H9 (cell line): ENCODE results near the gene C3. TPM values are rescaled to one million over a fixed set of nuclear protein-coding genes. Genes with fewer than 3 reads are reported as not detected.

ENCODE experiments used
- DNase-seq: peaks from one replicate; pipeline ENCODE4 v3.0.0-alpha.2; 2017
- H2AFZ ChIP-seq: one replicate; pipeline ENCODE4 v1.6.1; 2013; ENCODE audit warnings: mild to moderate bottlenecking, low read length, control low read depth, moderate library complexity
- H2AK5ac ChIP-seq: 2 replicates; pipeline ENCODE4 v1.6.1; 2013; ENCODE audit warnings: low read length, control low read depth, mixed read lengths; ENCODE audit not compliant: insufficient read length
- H2BK120ac ChIP-seq: one replicate; pipeline ENCODE4 v1.6.1; 2013; ENCODE audit warnings: low read depth, mild to moderate bottlenecking, low read length, control low read depth, inconsistent platforms; ENCODE audit not compliant: poor library complexity, severe bottlenecking
- H2BK12ac ChIP-seq: 2 replicates; pipeline ENCODE4 v1.6.1; 2013; ENCODE audit warnings: low read length, control low read depth, mixed read lengths, low read depth; ENCODE audit not compliant: insufficient read length
- H2BK15ac ChIP-seq: 2 replicates; pipeline ENCODE4 v1.6.1; 2013; ENCODE audit warnings: low read depth, low read length, control low read depth
- H2BK20ac ChIP-seq: one replicate; pipeline ENCODE4 v1.6.1; 2013; ENCODE audit warnings: low read depth, mild to moderate bottlenecking, low read length, control low read depth, inconsistent platforms; ENCODE audit not compliant: poor library complexity, severe bottlenecking
- H2BK5ac ChIP-seq: 2 replicates; pipeline ENCODE4 v1.6.1; 2013; ENCODE audit warnings: low read length, control low read depth, mixed read lengths; ENCODE audit not compliant: insufficient read length
- H3K14ac ChIP-seq: 2 replicates; pipeline ENCODE4 v1.6.1; 2013; ENCODE audit warnings: low read length, control low read depth; ENCODE audit not compliant: insufficient read depth
- H3K18ac ChIP-seq: 2 replicates; pipeline ENCODE4 v1.6.1; 2013; ENCODE audit warnings: low read depth, mild to moderate bottlenecking, mixed read lengths, low read length, control low read depth; ENCODE audit not compliant: insufficient read length
- H3K23ac ChIP-seq: 2 replicates; pipeline ENCODE4 v1.6.1; 2013; ENCODE audit warnings: low read length, control low read depth, mixed read lengths, low read depth; ENCODE audit not compliant: insufficient read length
- H3K23me2 ChIP-seq: 2 replicates; pipeline ENCODE4 v1.6.1; 2013; ENCODE audit warnings: low read depth, mild to moderate bottlenecking, mixed read lengths, low read length, control low read depth; ENCODE audit not compliant: insufficient read length, poor library complexity, severe bottlenecking
- H3K27ac ChIP-seq: 2 replicates; pipeline ENCODE4 v1.5.1; 2013; ENCODE audit warnings: low read length, control low read depth, mixed read lengths, low read depth; ENCODE audit not compliant: insufficient read length
- H3K27me3 ChIP-seq: 2 replicates; pipeline ENCODE4 v1.6.1; 2013; ENCODE audit warnings: low read length, control low read depth, inconsistent platforms; ENCODE audit not compliant: insufficient read depth
- H3K4ac ChIP-seq: 2 replicates; pipeline ENCODE4 v1.6.1; 2013; ENCODE audit warnings: low read depth, mild to moderate bottlenecking, control low read depth, inconsistent platforms, low read length, moderate library complexity
- H3K4me1 ChIP-seq: 2 replicates; pipeline ENCODE4 v1.6.1; 2013; ENCODE audit warnings: low read length, control low read depth, inconsistent platforms; ENCODE audit not compliant: insufficient read depth
- H3K4me2 ChIP-seq: 2 replicates; pipeline ENCODE4 v1.6.1; 2013; ENCODE audit warnings: low read length, control low read depth, mixed read lengths; ENCODE audit not compliant: insufficient read length, insufficient read depth
- H3K56ac ChIP-seq: 2 replicates; pipeline ENCODE4 v1.6.1; 2013; ENCODE audit warnings: low read depth, mild to moderate bottlenecking, mixed read lengths, low read length, control low read depth; ENCODE audit not compliant: insufficient read length
- H3K79me1 ChIP-seq: 2 replicates; pipeline ENCODE4 v1.6.1; 2013; ENCODE audit warnings: low read depth, mild to moderate bottlenecking, moderate library complexity, low read length, control low read depth, inconsistent platforms; ENCODE audit not compliant: insufficient read depth, poor library complexity, severe bottlenecking
- H3K79me2 ChIP-seq: 2 replicates; pipeline ENCODE4 v1.6.1; 2013; ENCODE audit warnings: low read length, control low read depth, inconsistent platforms; ENCODE audit not compliant: insufficient read depth
- H3K9ac ChIP-seq: 2 replicates; pipeline ENCODE4 v1.6.1; 2013; ENCODE audit warnings: low read length, control low read depth, mixed read lengths; ENCODE audit not compliant: insufficient read length; ENCODE audit errors: extremely low read depth
- H3K9me3 ChIP-seq: one replicate; pipeline ENCODE4 v1.6.1; 2013; ENCODE audit warnings: low read depth, low read length, inconsistent platforms; ENCODE audit not compliant: control insufficient read depth
- H3T11ph ChIP-seq: one replicate; pipeline ENCODE4 v1.6.1; 2013; ENCODE audit warnings: mild to moderate bottlenecking, low read length, control low read depth, inconsistent platforms
- H4K20me1 ChIP-seq: one replicate; pipeline ENCODE4 v1.6.1; 2013; ENCODE audit not compliant: control insufficient read depth, insufficient read length, insufficient read depth
- H4K5ac ChIP-seq: 2 replicates; pipeline ENCODE4 v1.6.1; 2013; ENCODE audit warnings: low read depth, mild to moderate bottlenecking, mixed read lengths, low read length, control low read depth; ENCODE audit not compliant: insufficient read length
- H4K8ac ChIP-seq: replicated peaks from 2 replicates; pipeline ENCODE4 v1.6.1; 2013; ENCODE audit warnings: low read length, control low read depth, mixed read lengths, low read depth; ENCODE audit not compliant: insufficient read length
- H4K91ac ChIP-seq: 2 replicates; pipeline ENCODE4 v1.6.1; 2013; ENCODE audit warnings: low read depth, mild to moderate bottlenecking, moderate library complexity, mixed read lengths, low read length, control low read depth; ENCODE audit not compliant: insufficient read length
- H3K27ac Mint-ChIP-seq, 3 experiments: 2 replicates in 2 of 3; 3 replicates in 1 of 3; pipeline ENCODE4 v1.8.0; 2020 to 2021; ENCODE audit warnings: mixed read lengths in 3 of 3, mild to moderate bottlenecking in 1 of 3, moderate library complexity in 1 of 3
- H3K27me3 Mint-ChIP-seq: 2 replicates; pipeline ENCODE4 v1.8.0; 2021; ENCODE audit warnings: low read depth, mild to moderate bottlenecking, moderate library complexity, mixed read lengths
- H3K36me3 Mint-ChIP-seq, 3 experiments: 2 replicates in 2 of 3; 3 replicates in 1 of 3; pipeline ENCODE4 v1.8.0; 2020 to 2021; ENCODE audit warnings: low read depth in 3 of 3, mixed read lengths in 3 of 3; ENCODE audit not compliant: insufficient read depth in 1 of 3
- H3K4me1 Mint-ChIP-seq, 2 experiments: 2 replicates each; pipeline ENCODE4 v1.8.0; 2020; ENCODE audit warnings: mixed read lengths in 2 of 2
- H3K4me3 Mint-ChIP-seq, 2 experiments: 2 replicates in 1 of 2; 3 replicates in 1 of 2; pipeline ENCODE4 v1.8.0; 2020 to 2021; ENCODE audit warnings: mild to moderate bottlenecking in 2 of 2, mixed read lengths in 2 of 2, moderate library complexity in 1 of 2
- H3K9me3 Mint-ChIP-seq, 2 experiments: 2 replicates in 1 of 2; 3 replicates in 1 of 2; pipeline ENCODE4 v1.8.0; 2020; ENCODE audit warnings: mild to moderate bottlenecking in 2 of 2, mixed read lengths in 2 of 2, moderate library complexity in 1 of 2
- WGBS: extraction: QIAGEN DNeasy Blood & Tissue Kit; methylation state at CpG from one replicate; pipeline ENCODE4 v1.1.7; 2013; ENCODE audit warnings: missing lambda C conversion rate, low lambda C conversion rate, mixed read lengths; ENCODE audit not compliant: insufficient read length; ENCODE audit errors: extremely low coverage; 5-methylcytosine and 5-hydroxymethylcytosine counted together
- total RNA-seq: library from RNA; stranded (reverse); gene quantifications from 2 replicates; pipeline ENCODE4 v1.2.1, GENCODE V29; 2021
- TF ChIP-seq, protein P1 (sequence below): fragments of 200-600 bp; sonication (generic); conservative IDR thresholded peaks from 3 replicates; pipeline ENCODE4 v1.8.0; 2021; ENCODE audit warnings: antibody characterized with exemption, mild to moderate bottlenecking

C3 gene
- total RNA-seq, 1 experiment from 2014 or later: 5.9 TPM

DNA sequence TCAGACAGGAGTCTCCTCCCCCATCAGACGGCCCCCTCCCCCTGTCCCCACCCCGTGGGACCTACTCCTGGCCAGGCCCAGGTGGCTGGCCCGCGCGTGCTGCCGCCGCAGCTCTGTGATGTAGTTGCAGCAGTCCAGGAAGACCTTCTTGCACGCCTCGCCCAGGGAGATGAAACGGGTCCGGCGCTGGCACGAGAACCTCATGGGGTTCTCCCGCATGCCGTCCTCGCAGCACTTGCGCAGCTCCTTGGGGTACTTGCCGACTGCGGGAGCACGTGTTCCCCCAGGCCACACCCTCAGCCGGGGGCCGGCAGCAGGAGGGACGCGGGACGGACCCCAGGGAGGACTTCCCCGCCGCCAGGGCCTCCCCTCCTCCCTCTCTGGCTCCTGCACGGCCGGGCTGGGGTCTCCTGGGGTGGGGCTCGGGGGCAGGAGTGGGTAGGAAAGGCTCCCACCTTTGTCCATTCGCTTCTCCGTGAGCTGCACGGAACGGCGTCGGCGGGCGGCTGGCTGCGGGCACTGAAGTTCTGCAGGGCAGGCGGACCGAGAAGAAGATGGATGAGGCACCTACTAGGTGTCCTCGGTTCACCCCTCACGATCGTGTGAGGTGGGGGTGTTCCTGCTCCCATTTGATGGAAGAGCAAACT lies 13.3 kb downstream of the C3 start:
- Histone ChIP-seq H3K27ac (no peak overlapping the region), H3K56ac (no peak overlapping the region), H3K9me3 (no peaks in the 10 kb centered on the region), H3K4me2 (no peak overlapping the region), H3K18ac (no peak overlapping the region), H2BK15ac (no peak overlapping the region), H3K27me3 (no peaks in the 10 kb centered on the region; the same call in 1 of the 2 replicates), H3K23ac (no peak overlapping the region), H4K8ac (no peak overlapping the region), H2BK120ac (no peak overlapping the region), H4K20me1 (no peaks in the 10 kb centered on the region), H3K23me2 (no peaks in the 10 kb centered on the region), H2BK5ac (no peak overlapping the region), H3T11ph (no peak overlapping the region), H3K4me1 (no peaks in the 10 kb centered on the region), H2AFZ (no peak overlapping the region), H3K14ac (no peak overlapping the region), H4K91ac (no peak overlapping the region), H3K79me2 (no peaks in the 10 kb centered on the region), H2BK12ac (no peak overlapping the region), H3K79me1 (no peaks in the 10 kb centered on the region), H2BK20ac (no peak overlapping the region), H3K4ac (no peak overlapping the region), H4K5ac (no peak overlapping the region), H2AK5ac (no peak overlapping the region), H3K9ac (no peak overlapping the region)
- no peak overlapping the region for H3K27ac Mint-ChIP-seq
- no CpG with 5 or more reads among the region's 44 CpGs for WGBS
- H3K27me3 Mint-ChIP-seq: peaks cover 39% of the 10 kb centered on the region
- peaks cover 0 to 8% of the 10 kb centered on the region in 2 experiments; a peak in 4 of 5 replicates for H3K9me3 Mint-ChIP-seq
- no peak overlapping the region for H3K4me3 Mint-ChIP-seq
- peaks cover 14 to 26% of the 10 kb centered on the region in 2 experiments for H3K4me1 Mint-ChIP-seq
- TF ChIP-seq, protein P1, sequence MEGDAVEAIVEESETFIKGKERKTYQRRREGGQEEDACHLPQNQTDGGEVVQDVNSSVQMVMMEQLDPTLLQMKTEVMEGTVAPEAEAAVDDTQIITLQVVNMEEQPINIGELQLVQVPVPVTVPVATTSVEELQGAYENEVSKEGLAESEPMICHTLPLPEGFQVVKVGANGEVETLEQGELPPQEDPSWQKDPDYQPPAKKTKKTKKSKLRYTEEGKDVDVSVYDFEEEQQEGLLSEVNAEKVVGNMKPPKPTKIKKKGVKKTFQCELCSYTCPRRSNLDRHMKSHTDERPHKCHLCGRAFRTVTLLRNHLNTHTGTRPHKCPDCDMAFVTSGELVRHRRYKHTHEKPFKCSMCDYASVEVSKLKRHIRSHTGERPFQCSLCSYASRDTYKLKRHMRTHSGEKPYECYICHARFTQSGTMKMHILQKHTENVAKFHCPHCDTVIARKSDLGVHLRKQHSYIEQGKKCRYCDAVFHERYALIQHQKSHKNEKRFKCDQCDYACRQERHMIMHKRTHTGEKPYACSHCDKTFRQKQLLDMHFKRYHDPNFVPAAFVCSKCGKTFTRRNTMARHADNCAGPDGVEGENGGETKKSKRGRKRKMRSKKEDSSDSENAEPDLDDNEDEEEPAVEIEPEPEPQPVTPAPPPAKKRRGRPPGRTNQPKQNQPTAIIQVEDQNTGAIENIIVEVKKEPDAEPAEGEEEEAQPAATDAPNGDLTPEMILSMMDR: no peak
- DNase-seq: no peak
- H3K36me3 Mint-ChIP-seq: no peaks in the 10 kb centered on the region
